Osteoblast (primary cell): ENCODE measurements around the gene C12orf75. TPM values are rescaled to one million over a fixed set of nuclear protein-coding genes. Genes with fewer than 3 reads are reported as not detected.
"Not testable (repeated sequence)": the region's sequence is repeated elsewhere in the genome, so short reads cannot be mapped to it uniquely, and the experiment has no call there.

Experiments
- DNase-seq: peaks from one replicate; pipeline ENCODE4 v3.0.0; 2011; ENCODE audit warnings: low spot score, mixed read lengths; ENCODE audit not compliant: insufficient read length; ENCODE audit errors: missing footprints
- H2AFZ ChIP-seq: 2 replicates; pipeline ENCODE4 v1.6.0; 2011; ENCODE audit warnings: mild to moderate bottlenecking, low read length
- H3K27ac ChIP-seq: 2 replicates; pipeline ENCODE4 v1.5.1; 2011; ENCODE audit warnings: mild to moderate bottlenecking, low read depth, low read length, moderate library complexity
- H3K27me3 ChIP-seq: 2 replicates; pipeline ENCODE4 v1.6.0; 2012; ENCODE audit warnings: mild to moderate bottlenecking, control low read depth, inconsistent platforms, low read length, moderate library complexity; ENCODE audit not compliant: insufficient read depth
- H3K36me3 ChIP-seq: 2 replicates; pipeline ENCODE4 v1.5.1; 2011; ENCODE audit warnings: mild to moderate bottlenecking, low read length, control low read depth, moderate library complexity; ENCODE audit not compliant: insufficient read depth
- H3K4me1 ChIP-seq: 2 replicates; pipeline ENCODE4 v1.5.1; 2011; ENCODE audit warnings: mild to moderate bottlenecking, low read length, control low read depth, moderate library complexity; ENCODE audit not compliant: insufficient read depth
- H3K4me2 ChIP-seq: 2 replicates; pipeline ENCODE4 v1.6.0; 2011; ENCODE audit warnings: mild to moderate bottlenecking, low read length; ENCODE audit not compliant: insufficient read depth
- H3K4me3 ChIP-seq: fragments of 200-600 bp; sonication (generic); 3 replicates; pipeline ENCODE4 v1.5.1; 2012; ENCODE audit warnings: mild to moderate bottlenecking, low read length, inconsistent platforms; ENCODE audit not compliant: insufficient read depth
- H3K79me2 ChIP-seq: 2 replicates; pipeline ENCODE4 v1.6.0; 2012; ENCODE audit warnings: mild to moderate bottlenecking, low read length, control low read depth, inconsistent platforms; ENCODE audit not compliant: insufficient read depth
- H3K9me3 ChIP-seq: 2 replicates; pipeline ENCODE4 v1.5.1; 2011; ENCODE audit warnings: low read depth, low read length, control low read depth
- H4K20me1 ChIP-seq: 2 replicates; pipeline ENCODE4 v1.6.0; 2012; ENCODE audit warnings: mild to moderate bottlenecking, low read length, control low read depth; ENCODE audit not compliant: insufficient read depth
- total RNA-seq: library from RNA; depleted of rRNA; stranded (reverse); fragments of >200 nt; gene quantifications from 2 replicates; pipeline ENCODE4 v1.2.3, GENCODE V29; 2012
- TF ChIP-seq, protein P1 (sequence below): IDR thresholded peaks from 2 replicates; pipeline ENCODE4 v1.5.1; 2011; ENCODE audit warnings: mild to moderate bottlenecking, low read depth, low read length, moderate library complexity; ENCODE audit errors: extremely low read depth

C12orf75 gene
- total RNA-seq, 1 donor, result 48.5 TPM

- not testable (repeated sequence) for H3K36me3 ChIP-seq, H4K20me1 ChIP-seq, H3K27ac ChIP-seq, H3K4me1 ChIP-seq, H3K4me3 ChIP-seq, H2AFZ ChIP-seq, H3K9me3 ChIP-seq, DNase-seq, H3K79me2 ChIP-seq, H3K4me2 ChIP-seq, H3K27me3 ChIP-seq
These were observed 21.7 kb upstream of the C12orf75 start for GRCh38 chr12:105308839-105309238.

DNA sequence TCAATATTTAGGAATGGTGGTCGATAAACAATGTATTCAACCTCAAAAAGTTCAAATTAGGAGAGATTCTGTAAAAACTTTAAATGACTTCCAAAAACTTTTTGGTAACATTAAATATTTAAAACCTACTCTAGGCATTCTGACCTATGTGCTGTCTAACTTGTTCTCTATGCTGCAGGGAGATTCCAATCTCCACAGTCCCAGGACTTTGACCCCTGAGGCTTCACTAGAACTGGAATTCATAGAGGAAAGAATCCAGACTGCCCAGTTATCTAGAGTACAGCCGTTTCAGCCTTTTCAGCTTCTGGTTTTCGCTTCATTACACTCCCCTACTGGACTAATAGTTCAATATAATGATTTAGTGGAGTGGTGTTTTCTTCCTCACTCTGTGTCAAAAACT is 21.1 kb upstream of the C12orf75 start:
- H3K36me3 ChIP-seq, DNase-seq, H3K4me3 ChIP-seq, H3K27ac ChIP-seq, H3K27me3 ChIP-seq, H3K4me1 ChIP-seq, H4K20me1 ChIP-seq, H2AFZ ChIP-seq, H3K79me2 ChIP-seq, H3K4me2 ChIP-seq, H3K9me3 ChIP-seq: not testable (repeated sequence)

- peaks cover 11% of the 10 kb centered on the region for H3K4me1 ChIP-seq
- H3K9me3 ChIP-seq, H3K79me2 ChIP-seq, H3K27me3 ChIP-seq, H4K20me1 ChIP-seq, H2AFZ ChIP-seq, H3K4me3 ChIP-seq, H3K36me3 ChIP-seq, DNase-seq, H3K4me2 ChIP-seq, H3K27ac ChIP-seq: not testable (repeated sequence)
These were observed 19.9 kb upstream of the C12orf75 start for GRCh38 chr12:105310476-105311085.

DNA sequence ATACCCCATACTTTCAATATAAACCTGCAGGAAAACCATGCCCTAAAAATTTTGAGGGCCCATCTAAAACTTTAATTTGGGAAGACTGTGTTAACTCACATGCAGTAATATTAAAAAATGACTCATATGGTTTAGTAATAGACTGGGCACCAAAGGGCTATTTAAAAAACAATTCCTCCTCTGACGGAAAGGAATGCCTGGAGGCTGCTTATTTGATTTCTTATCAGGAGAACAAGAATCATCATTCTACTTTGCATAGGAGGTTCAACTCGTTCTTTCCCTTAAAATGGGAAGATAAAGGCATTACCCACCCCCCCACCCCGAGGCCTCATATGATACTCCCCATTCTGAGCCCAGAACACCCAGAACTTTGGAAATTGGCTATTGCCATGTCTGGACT is 18.6 kb upstream of the C12orf75 start:
- not testable (repeated sequence) for H3K27ac ChIP-seq, H2AFZ ChIP-seq, H3K79me2 ChIP-seq, H3K36me3 ChIP-seq, H3K27me3 ChIP-seq, H3K4me3 ChIP-seq, DNase-seq, H3K4me2 ChIP-seq, H3K9me3 ChIP-seq, H4K20me1 ChIP-seq
- H3K4me1 ChIP-seq, result peaks cover 20% of the 10 kb centered on the region

GRCh38 chr12:105313755-105314154 is 16.7 kb upstream of the C12orf75 start:
- not testable (repeated sequence) for H3K4me2 ChIP-seq, DNase-seq, H3K27ac ChIP-seq, H3K27me3 ChIP-seq, H3K36me3 ChIP-seq, H3K9me3 ChIP-seq, H4K20me1 ChIP-seq, H2AFZ ChIP-seq, H3K4me3 ChIP-seq, H3K79me2 ChIP-seq
- H3K4me1 ChIP-seq, result peaks cover 34% of the 10 kb centered on the region

GRCh38 chr12:105315130-105315529 is 15.4 kb upstream of the C12orf75 start:
- H3K36me3 ChIP-seq, result no peaks in the 10 kb centered on the region
- no peaks in the 10 kb centered on the region for H4K20me1 ChIP-seq
- no peaks in the 10 kb centered on the region for H3K79me2 ChIP-seq
- H3K27ac ChIP-seq, result no peak overlapping the region
- DNase-seq, result no peak
- H3K9me3 ChIP-seq, result no peaks in the 10 kb centered on the region
- no peak overlapping the region for H3K4me2 ChIP-seq
- H2AFZ ChIP-seq, result no peak overlapping the region
- H3K4me3 ChIP-seq, result no peak overlapping the region
- TF ChIP-seq, protein P1, sequence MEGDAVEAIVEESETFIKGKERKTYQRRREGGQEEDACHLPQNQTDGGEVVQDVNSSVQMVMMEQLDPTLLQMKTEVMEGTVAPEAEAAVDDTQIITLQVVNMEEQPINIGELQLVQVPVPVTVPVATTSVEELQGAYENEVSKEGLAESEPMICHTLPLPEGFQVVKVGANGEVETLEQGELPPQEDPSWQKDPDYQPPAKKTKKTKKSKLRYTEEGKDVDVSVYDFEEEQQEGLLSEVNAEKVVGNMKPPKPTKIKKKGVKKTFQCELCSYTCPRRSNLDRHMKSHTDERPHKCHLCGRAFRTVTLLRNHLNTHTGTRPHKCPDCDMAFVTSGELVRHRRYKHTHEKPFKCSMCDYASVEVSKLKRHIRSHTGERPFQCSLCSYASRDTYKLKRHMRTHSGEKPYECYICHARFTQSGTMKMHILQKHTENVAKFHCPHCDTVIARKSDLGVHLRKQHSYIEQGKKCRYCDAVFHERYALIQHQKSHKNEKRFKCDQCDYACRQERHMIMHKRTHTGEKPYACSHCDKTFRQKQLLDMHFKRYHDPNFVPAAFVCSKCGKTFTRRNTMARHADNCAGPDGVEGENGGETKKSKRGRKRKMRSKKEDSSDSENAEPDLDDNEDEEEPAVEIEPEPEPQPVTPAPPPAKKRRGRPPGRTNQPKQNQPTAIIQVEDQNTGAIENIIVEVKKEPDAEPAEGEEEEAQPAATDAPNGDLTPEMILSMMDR, result no peak
- no peaks in the 10 kb centered on the region for H3K27me3 ChIP-seq
- peaks cover 34% of the 10 kb centered on the region for H3K4me1 ChIP-seq
